AG04449 (cell line): ENCODE results near the gene SRGAP1.

Experiments
- CTCF ChIA-PET: fragments of 350-600 bp; formaldehyde crosslinking; extraction: SDS; loops from one replicate; lab custom pipeline; 2021; ENCODE audit warnings: antibody characterized with exemption; lab: Yijun Ruan, JAX
- POLR2A ChIA-PET: fragments of 400-600, 350-600 bp; formaldehyde crosslinking; extraction: SDS; loops from one replicate; lab custom pipeline; 2020; ENCODE audit warnings: antibody characterized with exemption, inconsistent platforms; lab: Yijun Ruan, JAX
- DNase-seq: peaks from one replicate; pipeline ENCODE4 v3.0.0-alpha.2; 2010; ENCODE audit warnings: low read depth, low spot score
- H3K4me3 ChIP-seq: 2 replicates; pipeline ENCODE4 v1.5.1; 2011; ENCODE audit warnings: low read depth, mild to moderate bottlenecking, control low read depth, low read length
- TF ChIP-seq, protein P1 (sequence below): IDR thresholded peaks from one replicate; pipeline ENCODE4 v1.5.1; 2011; ENCODE audit warnings: mild to moderate bottlenecking, moderate library complexity, low read length, control low read depth, inconsistent platforms; ENCODE audit not compliant: insufficient read depth; ENCODE audit errors: missing control alignments

Gene SRGAP1

GRCh38 chr12:63805704-63806672 lies 38.5 kb upstream of the SRGAP1 start:
- ChIA-PET CTCF (no interaction called here), POLR2A (no interaction called here)
- no peak overlapping the region for H3K4me3 ChIP-seq
- DNase-seq: no peak
- TF ChIP-seq, protein P1, sequence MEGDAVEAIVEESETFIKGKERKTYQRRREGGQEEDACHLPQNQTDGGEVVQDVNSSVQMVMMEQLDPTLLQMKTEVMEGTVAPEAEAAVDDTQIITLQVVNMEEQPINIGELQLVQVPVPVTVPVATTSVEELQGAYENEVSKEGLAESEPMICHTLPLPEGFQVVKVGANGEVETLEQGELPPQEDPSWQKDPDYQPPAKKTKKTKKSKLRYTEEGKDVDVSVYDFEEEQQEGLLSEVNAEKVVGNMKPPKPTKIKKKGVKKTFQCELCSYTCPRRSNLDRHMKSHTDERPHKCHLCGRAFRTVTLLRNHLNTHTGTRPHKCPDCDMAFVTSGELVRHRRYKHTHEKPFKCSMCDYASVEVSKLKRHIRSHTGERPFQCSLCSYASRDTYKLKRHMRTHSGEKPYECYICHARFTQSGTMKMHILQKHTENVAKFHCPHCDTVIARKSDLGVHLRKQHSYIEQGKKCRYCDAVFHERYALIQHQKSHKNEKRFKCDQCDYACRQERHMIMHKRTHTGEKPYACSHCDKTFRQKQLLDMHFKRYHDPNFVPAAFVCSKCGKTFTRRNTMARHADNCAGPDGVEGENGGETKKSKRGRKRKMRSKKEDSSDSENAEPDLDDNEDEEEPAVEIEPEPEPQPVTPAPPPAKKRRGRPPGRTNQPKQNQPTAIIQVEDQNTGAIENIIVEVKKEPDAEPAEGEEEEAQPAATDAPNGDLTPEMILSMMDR: no peak

DNA sequence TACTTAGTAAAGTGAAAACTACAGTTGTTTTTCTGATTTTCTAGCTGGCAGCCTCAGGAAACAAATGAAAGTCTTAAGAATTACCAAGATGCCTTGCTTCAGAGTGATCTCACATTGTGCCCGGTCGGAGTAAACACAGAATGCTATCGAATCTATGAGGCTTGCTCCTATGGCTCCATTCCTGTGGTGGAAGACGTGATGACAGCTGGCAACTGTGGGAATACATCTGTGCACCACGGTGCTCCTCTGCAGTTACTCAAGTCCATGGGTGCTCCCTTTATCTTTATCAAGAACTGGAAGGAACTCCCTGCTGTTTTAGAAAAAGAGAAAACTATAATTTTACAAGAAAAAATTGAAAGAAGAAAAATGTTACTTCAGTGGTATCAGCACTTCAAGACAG lies 35.9 kb upstream of the SRGAP1 start:
- ChIA-PET POLR2A (no interaction called here), CTCF (interaction anchor here (0.6 kb wide), 1 partner anchor 9 kb away, joined by 3 read pairs; no protein-coding TSS in a partner anchor)
- DNase-seq: no peak
- TF ChIP-seq, protein P1: no peak
- no peak overlapping the region for H3K4me3 ChIP-seq

GRCh38 chr12:63809566-63809965 lies 34.9 kb upstream of the SRGAP1 start:
- no peak for DNase-seq
- POLR2A ChIA-PET: no interaction called here
- TF ChIP-seq, protein P1: no peak
- CTCF ChIA-PET: no interaction called here
- H3K4me3 ChIP-seq: no peak overlapping the region

DNA sequence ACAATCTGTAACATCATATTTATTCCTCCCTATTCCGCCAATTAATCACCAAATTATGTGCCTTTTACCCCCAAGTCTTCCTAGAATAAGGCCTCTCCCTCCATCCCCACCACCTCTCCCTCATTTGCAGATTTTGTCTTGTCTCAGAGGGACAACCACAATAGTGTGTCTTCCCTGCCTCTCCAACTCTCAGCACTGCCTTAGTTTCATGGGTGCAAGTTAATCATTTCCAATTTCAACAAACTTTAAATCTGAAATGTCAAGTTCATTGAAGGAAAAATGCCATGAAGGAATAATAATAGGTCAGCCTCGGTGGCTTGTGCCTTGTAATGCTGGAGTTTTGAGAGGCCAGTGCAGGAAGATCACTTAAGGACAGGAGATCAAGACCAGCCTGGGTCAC lies 33.2 kb upstream of the SRGAP1 start:
- TF ChIP-seq, protein P1: no peak
- ChIA-PET CTCF (interaction anchor here (0.6 to 4.5 kb wide), 2 partner anchors 9 to 33 kb away, joined by 3 to 23 read pairs; no protein-coding TSS in a partner anchor), POLR2A (no interaction called here)
- H3K4me3 ChIP-seq: no peak overlapping the region
- no peak for DNase-seq

GRCh38 chr12:63811755-63812154 lies 32.7 kb upstream of the SRGAP1 start:
- TF ChIP-seq, protein P1: no peak
- no peak for DNase-seq
- H3K4me3 ChIP-seq: no peak overlapping the region
- ChIA-PET CTCF (interaction anchor here (0.6 to 4.5 kb wide), 2 partner anchors 10 to 33 kb away, joined by 3 to 23 read pairs; no protein-coding TSS in a partner anchor), POLR2A (no interaction called here)

- POLR2A ChIA-PET: no interaction called here
- no peak overlapping the region for H3K4me3 ChIP-seq
- CTCF ChIA-PET: interaction anchor here (4.5 kb wide), 1 partner anchor 12 kb away, joined by 23 read pairs; no protein-coding TSS in a partner anchor
- TF ChIP-seq, protein P1: no peak
- no peak for DNase-seq
Observed at GRCh38 chr12:63814146-63814772, 30.2 kb upstream of the SRGAP1 start.
